Spleen (tissue), 7 donors: ENCODE data around the gene CDK18.

Experiments
- CTCF ChIP-seq, 11 experiments: fragments of 200-600 bp in 7 of 11; fragments of 450-650 bp in 4 of 11; sonication (generic) in 4 of 11; IDR thresholded peaks in 8 of 11; conservative IDR thresholded peaks in 3 of 11; 1 replicate in 7 of 11; 2 replicates in 4 of 11; pipeline versions ENCODE4 v1.4.0 to v1.8.0; 2016 to 2021; ENCODE audit warnings: antibody characterized with exemption in 11 of 11, inconsistent platforms in 4 of 11, mild to moderate bottlenecking in 1 of 11
- POLR2A ChIP-seq, 3 donors: fragments of 450-650 bp; IDR thresholded peaks; one replicate each; pipeline ENCODE4 v1.5.1; 2017; ENCODE audit warnings: antibody characterized with exemption in 3 of 3, mild to moderate bottlenecking in 1 of 3
- POLR2AphosphoS5 ChIP-seq, 3 donors: sonication (generic); formaldehyde crosslinking; IDR thresholded peaks; one replicate each; pipeline ENCODE4 v1.5.1; 2017; ENCODE audit warnings: antibody characterized with exemption in 3 of 3
- donor health status: DM: no; HTN: no; CAD: no; lungs with moderate emphysema.
- donor health status: DM: no; HTN: no; CAD: no.
- donor health status: DM: no; HTN: no; CAD: no.

GRCh38 chr1:205582046-205582445 is 77.6 kb downstream of the CDK18 start:
- TF ChIP-seq POLR2AphosphoS5 (IDR thresholded peaks at IDR 0.05), result no peak
- TF ChIP-seq POLR2A (IDR thresholded peaks at IDR 0.05), result no peak
- TF ChIP-seq CTCF (IDR thresholded peaks at IDR 0.05 in 8 of 11, conservative IDR thresholded peaks at IDR 0.05 in 3 of 11), result no peak
